ENCODE results near the gene MAMDC4. TPM values are rescaled to one million over a fixed set of nuclear protein-coding genes. Genes with fewer than 3 reads are reported as not detected.
A peak's percentile ranks its signal among the peaks of the same experiment; 100 is the strongest.
"Not testable (repeated sequence)": the region's sequence is repeated elsewhere in the genome, so short reads cannot be mapped to it uniquely, and the experiment has no call there.

MAMDC4 gene
- total RNA-seq, 2 experiments from 2014 or later, result 15.9 to 16.1 TPM

DNA sequence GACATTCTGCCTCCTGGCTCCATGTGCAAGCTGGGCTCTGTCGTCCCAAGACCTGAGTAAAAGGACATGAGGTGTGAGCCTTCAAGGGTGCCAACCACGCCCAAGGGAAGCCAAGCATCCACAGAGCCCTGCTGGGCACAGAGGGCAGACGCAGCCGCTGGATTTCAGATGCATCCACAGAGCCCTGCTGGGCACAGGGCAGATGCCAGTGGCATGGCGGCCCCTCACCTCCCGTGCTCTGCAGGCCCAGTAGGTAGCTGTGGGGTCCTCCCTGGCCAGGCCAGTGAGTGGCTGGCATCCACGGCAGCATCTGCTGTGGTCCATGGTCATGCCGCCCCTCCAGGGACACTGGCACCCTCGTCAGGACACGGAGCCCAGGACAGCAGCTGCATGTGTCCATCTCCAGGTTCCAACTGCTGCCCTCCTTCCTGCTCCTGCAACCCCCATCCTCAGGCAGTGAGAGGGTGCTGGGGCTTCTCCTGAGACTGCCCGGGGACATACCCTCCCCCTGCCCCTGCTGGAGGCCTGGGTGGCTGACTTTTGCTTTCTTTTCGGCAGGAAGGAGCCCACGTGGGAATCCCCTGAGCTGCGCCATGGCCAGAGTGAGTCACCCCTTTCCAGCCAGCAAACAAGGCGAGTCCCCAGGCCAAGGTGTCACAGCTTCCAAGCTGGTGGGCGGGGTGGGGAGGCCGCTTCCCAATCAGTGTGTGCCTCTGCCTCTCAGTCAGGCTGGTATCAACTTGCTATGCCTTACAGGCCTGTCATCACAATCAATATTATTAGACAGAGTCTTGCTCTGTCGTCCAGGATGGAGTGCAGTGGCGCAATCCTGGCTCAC, 30.2 kb downstream of the MAMDC4 start:
- peaks cover 11% of the 10 kb centered on the region for H3K36me3 Mint-ChIP-seq (ENCODE audit: low read depth)
- CTCF ChIA-PET, result interaction anchor here (0.6 to 1.2 kb wide), 4 partner anchors 15 to 147 kb away, joined by 3 read pairs; partner anchors contain the start of gene AJM1
- H3K27me3 Mint-ChIP-seq (ENCODE audit: low read depth), result no peaks in the 10 kb centered on the region
- peak overlapping the region; percentile 70 for H3K4me3 Mint-ChIP-seq
- peaks cover 48% of the 10 kb centered on the region for H3K4me1 Mint-ChIP-seq (ENCODE audit: low read depth)
- peak overlapping the region; percentile 97 for H3K27ac Mint-ChIP-seq
- peak; percentile 98 for DNase-seq
- intact Hi-C loops (cut with micrococcal nuclease), result loop anchor here (1.0 to 10.0 kb wide), 9 partner anchors 16 to 978 kb away; partner anchors contain the start of genes CAMSAP1, CYSRT1, EDF1 and FBXW5
- H3K9me3 Mint-ChIP-seq, result no peaks in the 10 kb centered on the region

DNA sequence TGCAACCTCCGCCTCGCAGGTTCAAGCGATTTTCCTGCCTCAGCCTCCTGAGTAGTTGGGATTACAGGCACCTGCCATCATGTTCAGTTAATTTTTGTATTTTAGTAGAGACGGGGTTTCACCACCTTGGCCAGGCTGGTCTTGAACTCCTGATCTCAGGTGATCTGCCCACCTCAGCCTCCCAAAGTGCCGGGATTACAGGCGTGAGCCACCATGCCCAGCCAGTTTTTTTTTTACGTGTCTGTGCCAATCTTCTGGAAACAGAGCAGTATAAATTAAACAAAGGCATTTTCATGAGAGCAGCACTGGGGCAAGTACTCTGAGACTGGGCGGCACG, 30.8 kb downstream of the MAMDC4 start:
- H3K36me3 Mint-ChIP-seq (ENCODE audit: low read depth), result peaks cover 11% of the 10 kb centered on the region
- intact Hi-C loops (cut with micrococcal nuclease), result loop anchor here (1.0 to 10.0 kb wide), 9 partner anchors 17 to 978 kb away; partner anchors contain the start of genes CAMSAP1, CYSRT1, EDF1 and FBXW5
- not testable (repeated sequence) for H3K9me3 Mint-ChIP-seq; H3K27me3 Mint-ChIP-seq (ENCODE audit: low read depth); DNase-seq
- peak overlapping the region; percentile 97 for H3K27ac Mint-ChIP-seq
- CTCF ChIA-PET, result interaction anchor here (0.7 to 2.5 kb wide), 3 partner anchors 40 to 482 kb away, joined by 3 to 12 read pairs (median 3); partner anchors contain the start of gene AJM1
- peaks cover 51% of the 10 kb centered on the region for H3K4me1 Mint-ChIP-seq (ENCODE audit: low read depth)
- H3K4me3 Mint-ChIP-seq, result peak overlapping the region; percentile 60

DNA sequence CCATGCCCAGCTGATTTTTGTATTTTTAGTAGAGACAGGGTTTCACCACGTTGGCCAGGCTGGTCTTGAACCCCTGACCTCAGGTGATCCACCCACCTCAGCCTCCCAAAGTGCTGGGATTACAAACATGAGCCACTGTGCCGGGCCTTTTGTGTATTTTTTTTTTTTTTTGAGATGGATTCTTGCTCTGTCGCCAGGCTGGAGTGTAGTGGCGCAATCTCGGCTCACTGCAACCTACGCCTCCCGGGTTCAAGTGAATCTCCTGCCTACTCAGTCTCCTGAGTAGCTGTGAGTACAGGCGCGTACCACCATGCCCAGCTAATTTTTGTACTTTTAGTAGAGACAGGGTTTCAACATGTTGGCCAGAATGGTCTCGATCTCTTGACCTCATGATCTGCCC, 31.5 kb downstream of the MAMDC4 start:
- not testable (repeated sequence) for DNase-seq; H3K4me3 Mint-ChIP-seq; H3K27me3 Mint-ChIP-seq (ENCODE audit: low read depth); H3K9me3 Mint-ChIP-seq
- CTCF ChIA-PET, result interaction anchor here (0.7 to 2.5 kb wide), 6 partner anchors 14 to 483 kb away, joined by 3 to 12 read pairs (median 3); partner anchors contain the start of gene AJM1
- peaks cover 11% of the 10 kb centered on the region for H3K36me3 Mint-ChIP-seq (ENCODE audit: low read depth)
- intact Hi-C loops (cut with micrococcal nuclease), result loop anchor here (2.0 to 10.0 kb wide), 4 partner anchors 203 to 979 kb away; partner anchors contain the start of genes CAMSAP1, CYSRT1, MAN1B1 and RNF208
- peak overlapping the region; percentile 97 for H3K27ac Mint-ChIP-seq
- H3K4me1 Mint-ChIP-seq (ENCODE audit: low read depth), result peaks cover 58% of the 10 kb centered on the region

DNA sequence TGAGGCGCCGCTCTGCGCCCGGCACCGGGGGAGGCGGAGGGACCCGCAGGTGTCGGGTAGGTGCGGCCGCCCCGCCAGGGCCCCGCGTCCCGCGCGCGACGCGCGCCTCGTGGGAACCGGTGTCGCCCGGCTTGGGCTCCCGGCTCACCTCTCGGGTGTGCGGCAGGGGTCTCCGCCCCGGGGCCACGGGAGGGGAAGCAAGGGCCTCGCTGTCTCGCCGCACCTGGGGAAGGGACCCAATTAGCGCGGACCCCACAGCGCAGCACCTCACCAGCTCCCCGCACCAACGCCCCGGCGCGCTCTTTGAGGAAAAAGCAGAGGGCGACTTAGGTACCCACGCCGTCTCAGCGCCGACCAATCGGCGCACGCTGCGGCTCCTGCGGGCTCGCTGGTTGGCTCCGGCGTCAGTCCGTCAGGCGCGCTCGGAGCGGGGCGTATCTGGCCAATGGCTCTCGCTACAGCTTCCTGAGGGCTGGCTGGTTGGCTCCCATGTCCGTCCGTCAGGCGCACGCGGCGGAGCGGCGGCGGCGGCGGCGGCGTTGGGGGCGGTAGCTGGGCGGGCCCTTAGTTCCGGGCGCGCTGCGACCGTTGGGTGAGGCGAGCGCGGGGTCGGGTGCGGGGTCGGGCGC, 33.9 kb downstream of the MAMDC4 start, which contains the start of gene TRAF2:
Gene TRAF2, plus strand, starts transcription at position 567 of the 629 bp plus-strand sequence. CDS start 12,225 bp downstream, outside the sequence.
- Mint-ChIP-seq H3K9me3 (no peaks in the 10 kb centered on the region), H3K27me3 (ENCODE audit: low read depth) (no peaks in the 10 kb centered on the region), H3K27ac (peak within 1 kb of the TSS; percentile 89), H3K36me3 (ENCODE audit: low read depth) (peaks cover 19% of the 10 kb centered on the region), H3K4me3 (peak within 1 kb of the TSS; percentile 98), H3K4me1 (ENCODE audit: low read depth) (peaks cover 59% of the 10 kb centered on the region)
- CTCF ChIA-PET, result no interaction called here
- DNase-seq, result peak; percentile 98
- intact Hi-C loops (cut with micrococcal nuclease), result loop anchor here (1.0 to 10.0 kb wide), 8 partner anchors 16 to 981 kb away; partner anchors contain the start of genes AJM1, CAMSAP1, CYSRT1 and EDF1

DNA sequence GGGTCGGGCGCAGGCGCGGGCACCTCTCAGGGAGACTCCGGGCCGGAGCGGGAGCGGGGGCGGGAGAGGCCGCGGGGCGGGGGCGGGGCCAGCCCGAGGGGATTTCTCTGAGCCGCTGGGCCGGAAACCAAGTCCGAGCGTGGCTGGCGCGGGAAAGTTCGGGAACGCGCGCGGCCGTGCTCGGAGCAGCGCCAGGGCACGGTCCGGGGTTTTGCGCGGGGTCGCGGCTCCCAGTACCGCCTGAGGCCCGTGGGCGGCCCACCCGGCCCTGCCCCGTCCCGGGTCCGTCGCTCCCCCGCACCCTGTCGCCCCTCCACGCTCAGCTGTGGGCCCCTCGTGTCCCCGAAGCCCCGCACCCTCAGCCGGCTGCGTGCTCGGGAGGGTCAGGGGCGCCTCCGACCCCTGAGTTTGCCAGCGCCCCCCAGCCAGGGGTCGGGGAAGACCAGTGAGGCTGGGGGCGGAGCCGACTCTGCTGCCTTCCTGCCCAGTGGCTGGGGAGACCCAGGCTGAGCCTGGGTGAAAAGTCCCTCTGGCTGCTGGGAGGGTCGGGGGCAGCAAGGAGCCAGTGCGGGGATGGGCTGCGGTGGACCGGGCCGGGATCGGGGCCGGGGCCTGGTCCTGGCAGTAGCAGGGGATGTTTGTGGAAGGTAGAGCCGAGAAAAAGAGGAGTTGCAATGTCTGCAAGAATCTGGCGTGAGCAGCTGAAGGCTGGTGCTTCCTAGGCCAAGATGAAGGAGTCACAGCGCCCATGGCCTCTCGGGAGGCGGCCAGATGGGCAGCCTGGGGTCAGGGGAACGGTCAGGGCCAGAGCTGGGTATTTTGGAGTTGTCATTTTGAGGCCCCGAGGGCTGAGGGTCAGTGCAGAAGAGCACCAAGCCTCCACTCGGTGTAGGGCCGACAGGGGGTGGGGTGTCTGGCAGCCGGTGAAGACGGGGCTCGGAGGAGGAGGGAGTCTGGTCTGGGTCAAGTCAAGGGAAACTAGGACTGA, 34.8 kb downstream of the MAMDC4 start:
- H3K9me3 Mint-ChIP-seq, result no peaks in the 10 kb centered on the region
- H3K27ac Mint-ChIP-seq, result peak overlapping the region; percentile 89
- CTCF ChIA-PET, result interaction anchor here (1.1 to 1.9 kb wide), 3 partner anchors 43 to 57 kb away, joined by 3 to 5 read pairs (median 4); partner anchors contain the start of gene AJM1
- peak; percentile 46 for DNase-seq
- intact Hi-C loops (cut with micrococcal nuclease), result loop anchor here (1.0 to 10.0 kb wide), 8 partner anchors 15 to 982 kb away; partner anchors contain the start of genes AJM1, CAMSAP1, CYSRT1 and EDF1
- peaks cover 51% of the 10 kb centered on the region for H3K4me1 Mint-ChIP-seq (ENCODE audit: low read depth)
- peak overlapping the region; percentile 98 for H3K4me3 Mint-ChIP-seq
- H3K36me3 Mint-ChIP-seq (ENCODE audit: low read depth), result peaks cover 23% of the 10 kb centered on the region
- no peaks in the 10 kb centered on the region for H3K27me3 Mint-ChIP-seq (ENCODE audit: low read depth)

DNA sequence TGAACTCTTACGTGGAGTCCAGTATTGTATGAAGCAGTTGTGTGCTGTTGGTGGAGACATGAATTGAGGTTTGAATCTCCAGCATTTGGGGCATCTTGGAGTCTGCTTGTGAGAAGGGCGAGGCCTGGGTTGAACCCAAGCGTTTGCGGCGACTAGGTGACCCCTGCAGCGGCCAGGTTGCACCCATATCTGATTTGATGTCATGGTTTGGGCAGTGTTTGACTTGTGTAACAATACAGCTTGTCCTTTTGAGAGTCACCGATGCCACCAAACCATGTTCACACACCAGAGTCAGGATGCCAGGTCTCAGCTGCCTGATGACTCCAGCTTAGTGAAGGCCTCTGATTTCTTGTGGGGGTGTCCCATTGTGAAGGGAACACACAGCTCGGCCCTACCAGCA, 36.3 kb downstream of the MAMDC4 start:
- peaks cover 24% of the 10 kb centered on the region for H3K36me3 Mint-ChIP-seq (ENCODE audit: low read depth)
- CTCF ChIA-PET, result interaction anchor here (1.1 to 1.9 kb wide), 3 partner anchors 9 to 46 kb away, joined by 3 to 5 read pairs (median 4); partner anchors contain the start of gene AJM1
- H3K27ac Mint-ChIP-seq, result no peak overlapping the region
- no peaks in the 10 kb centered on the region for H3K9me3 Mint-ChIP-seq
- peaks cover 43% of the 10 kb centered on the region for H3K4me1 Mint-ChIP-seq (ENCODE audit: low read depth)
- H3K27me3 Mint-ChIP-seq (ENCODE audit: low read depth), result no peaks in the 10 kb centered on the region
- no peak overlapping the region for H3K4me3 Mint-ChIP-seq
- DNase-seq, result no peak
- intact Hi-C loops (cut with micrococcal nuclease), result loop anchor here (5.0 to 10.0 kb wide), 3 partner anchors 81 to 984 kb away; partner anchors contain the start of genes CAMSAP1, CYSRT1, RABL6 and RNF208

DNA sequence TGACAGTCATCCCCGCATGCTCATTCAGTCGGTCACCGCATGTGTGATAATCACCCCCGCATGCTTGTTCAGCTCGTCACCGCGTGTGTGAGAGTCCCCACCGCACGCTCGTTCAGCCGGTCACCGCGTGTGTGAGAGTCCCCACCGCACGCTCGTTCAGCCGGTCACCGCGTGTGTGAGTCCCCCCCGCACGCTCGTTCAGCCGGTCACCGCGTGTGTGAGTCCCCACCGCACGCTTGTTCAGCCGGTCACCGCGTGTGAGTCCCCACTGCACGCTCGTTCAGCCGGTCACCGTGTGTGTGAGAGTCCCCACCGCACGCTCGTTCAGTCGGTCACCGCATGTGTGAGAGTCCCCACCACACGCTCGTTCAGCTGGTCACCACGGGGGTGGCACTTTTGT, 37.7 kb downstream of the MAMDC4 start:
- peaks cover 29% of the 10 kb centered on the region for H3K36me3 Mint-ChIP-seq (ENCODE audit: low read depth)
- CTCF ChIA-PET, result interaction anchor here (0.6 kb wide), 1 partner anchor 17 kb away, joined by 4 read pairs; no protein-coding TSS in a partner anchor
- no peaks in the 10 kb centered on the region for H3K27me3 Mint-ChIP-seq (ENCODE audit: low read depth)
- H3K27ac Mint-ChIP-seq, result no peak overlapping the region
- H3K4me3 Mint-ChIP-seq, result no peak overlapping the region
- no peak for DNase-seq
- H3K9me3 Mint-ChIP-seq, result no peaks in the 10 kb centered on the region
- peaks cover 43% of the 10 kb centered on the region for H3K4me1 Mint-ChIP-seq (ENCODE audit: low read depth)
- intact Hi-C loops (cut with micrococcal nuclease), result loop anchor here (5.0 to 10.0 kb wide), 3 partner anchors 83 to 985 kb away; partner anchors contain the start of genes CAMSAP1, CYSRT1, RABL6 and RNF208

DNA sequence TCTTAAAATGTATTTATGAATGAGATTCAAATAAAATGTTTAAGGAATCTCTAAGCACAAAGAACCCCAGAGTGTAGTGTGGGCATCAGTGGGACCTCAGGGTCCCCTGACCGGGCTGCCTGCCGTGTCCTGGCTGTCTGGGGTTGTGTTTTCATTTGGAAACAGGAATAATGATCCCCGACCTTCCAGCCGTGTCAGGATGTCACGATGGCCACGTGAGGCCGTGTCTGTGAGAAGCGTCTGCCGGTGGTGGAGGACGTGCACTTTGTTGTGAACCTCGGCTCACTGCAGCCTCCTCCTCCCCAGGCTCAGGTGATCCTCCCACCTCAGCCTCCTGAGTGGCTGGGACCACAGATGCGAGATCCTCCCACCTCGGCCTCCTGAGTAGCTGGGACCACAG, 38.5 kb downstream of the MAMDC4 start:
- DNase-seq, result no peak
- Mint-ChIP-seq H3K9me3 (no peaks in the 10 kb centered on the region), H3K4me1 (ENCODE audit: low read depth) (peaks cover 38% of the 10 kb centered on the region), H3K27me3 (ENCODE audit: low read depth) (no peaks in the 10 kb centered on the region), H3K27ac (no peak overlapping the region), H3K4me3 (no peak overlapping the region), H3K36me3 (ENCODE audit: low read depth) (peaks cover 31% of the 10 kb centered on the region)
- intact Hi-C loops (cut with micrococcal nuclease), result no loop called here
- CTCF ChIA-PET, result no interaction called here

DNA sequence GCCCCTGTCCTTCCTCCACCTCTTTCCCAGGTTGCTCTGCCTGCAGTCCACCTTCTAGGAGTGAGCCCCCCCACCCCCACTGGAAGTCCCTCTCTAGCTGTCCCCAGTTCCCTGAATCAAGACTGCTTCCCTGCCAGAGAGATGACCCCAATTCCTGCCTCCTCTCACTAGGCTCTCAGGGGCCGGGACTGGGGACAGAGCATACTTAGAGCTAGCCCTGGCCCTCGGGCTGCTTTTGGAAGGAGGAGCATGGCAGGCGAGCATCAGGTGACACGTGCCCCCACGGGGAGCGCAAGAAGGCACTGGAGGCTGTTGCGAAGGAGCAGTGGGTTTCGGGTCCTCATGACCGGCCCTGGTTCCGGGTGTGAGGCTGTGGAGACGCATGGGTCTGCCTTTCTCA, 43.9 kb downstream of the MAMDC4 start:
- H3K4me3 Mint-ChIP-seq, result no peak overlapping the region
- no peak overlapping the region for H3K27ac Mint-ChIP-seq
- CTCF ChIA-PET, result no interaction called here

DNA sequence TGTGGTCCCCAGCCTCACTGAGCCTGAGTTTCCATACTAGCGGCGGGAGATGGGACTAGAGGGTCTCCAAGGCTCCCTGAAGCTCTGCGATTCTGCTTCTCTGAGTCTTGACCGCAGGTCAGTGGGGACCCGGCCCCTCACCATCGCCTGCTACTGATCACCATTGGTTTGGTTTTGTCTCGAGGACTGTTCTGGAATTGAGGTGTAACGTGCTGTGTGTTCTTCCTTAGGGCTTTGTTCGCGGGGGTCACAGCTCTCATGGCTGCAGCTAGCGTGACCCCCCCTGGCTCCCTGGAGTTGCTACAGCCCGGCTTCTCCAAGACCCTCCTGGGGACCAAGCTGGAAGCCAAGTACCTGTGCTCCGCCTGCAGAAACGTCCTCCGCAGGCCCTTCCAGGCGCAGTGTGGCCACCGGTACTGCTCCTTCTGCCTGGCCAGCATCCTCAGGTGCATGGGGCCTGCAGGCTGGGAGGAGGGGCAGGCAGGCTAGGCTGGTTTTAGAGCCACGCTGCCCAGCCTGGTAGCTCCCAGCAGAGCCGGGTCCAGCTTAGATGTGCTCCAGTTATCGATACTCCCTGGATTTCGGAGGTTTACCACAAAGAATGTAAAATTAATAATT, 46.4 kb downstream of the MAMDC4 start:
- peaks cover 44% of the 10 kb centered on the region for H3K4me1 Mint-ChIP-seq (ENCODE audit: low read depth)
- DNase-seq, result no peak
- no peak overlapping the region for H3K27ac Mint-ChIP-seq
- no peaks in the 10 kb centered on the region for H3K27me3 Mint-ChIP-seq (ENCODE audit: low read depth)
- no peaks in the 10 kb centered on the region for H3K9me3 Mint-ChIP-seq
- peaks cover 40% of the 10 kb centered on the region for H3K36me3 Mint-ChIP-seq (ENCODE audit: low read depth)
- intact Hi-C loops (cut with micrococcal nuclease), result no loop called here
- H3K4me3 Mint-ChIP-seq, result no peak overlapping the region
- CTCF ChIA-PET, result interaction anchor here (1.1 kb wide), 1 partner anchor 16 kb away, joined by 3 read pairs; no protein-coding TSS in a partner anchor

More for the DNA sequence above, 43.9 kb downstream of the MAMDC4 start:
- no peaks in the 10 kb centered on the region for H3K27me3 Mint-ChIP-seq (ENCODE audit: low read depth)
- no peaks in the 10 kb centered on the region for H3K9me3 Mint-ChIP-seq
- intact Hi-C loops (cut with micrococcal nuclease), result no loop called here
- H3K4me1 Mint-ChIP-seq (ENCODE audit: low read depth), result peaks cover 25% of the 10 kb centered on the region
- peaks cover 31% of the 10 kb centered on the region for H3K36me3 Mint-ChIP-seq (ENCODE audit: low read depth)
- DNase-seq, result no peak

DNA sequence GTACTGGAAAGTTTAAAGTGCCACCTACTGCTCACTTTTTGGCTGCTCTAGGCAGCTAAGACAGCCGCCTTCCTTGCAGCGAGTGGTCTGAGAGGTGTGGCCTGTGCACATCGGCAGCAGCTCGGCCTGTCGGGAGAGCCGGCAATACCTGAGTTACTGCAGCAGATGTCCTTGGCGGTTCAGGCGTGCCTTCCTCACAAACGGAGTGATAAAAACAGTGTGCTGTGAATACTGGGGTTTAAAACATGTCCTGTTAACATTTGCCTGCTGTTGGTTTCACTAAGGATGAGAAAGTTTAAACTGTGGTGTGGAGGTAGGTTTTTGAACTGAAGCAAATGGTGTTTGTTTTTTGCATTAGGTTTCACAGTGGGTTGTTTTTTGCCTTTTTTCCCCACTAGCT, 47.0 kb downstream of the MAMDC4 start:
- peaks cover 40% of the 10 kb centered on the region for H3K36me3 Mint-ChIP-seq (ENCODE audit: low read depth)
- no peak overlapping the region for H3K27ac Mint-ChIP-seq
- CTCF ChIA-PET, result no interaction called here
- no peak for DNase-seq
- H3K27me3 Mint-ChIP-seq (ENCODE audit: low read depth), result no peaks in the 10 kb centered on the region
- intact Hi-C loops (cut with micrococcal nuclease), result no loop called here
- H3K4me1 Mint-ChIP-seq (ENCODE audit: low read depth), result peaks cover 46% of the 10 kb centered on the region
- H3K4me3 Mint-ChIP-seq, result no peak overlapping the region
- no peaks in the 10 kb centered on the region for H3K9me3 Mint-ChIP-seq

Data from activated naive CD4-positive, alpha-beta T cell treated with anti-CD3 and anti-CD28 coated beads for 36 hours (primary cell).